Fibroblast of mammary gland (primary cell): Measurements from ENCODE around the gene SERGEF.

Experiments
- DNase-seq: peaks from one replicate; pipeline ENCODE4 v3.0.0-alpha.2; 2010; ENCODE audit warnings: low read depth
- H3K4me3 ChIP-seq: 2 replicates; pipeline ENCODE4 v1.5.1; 2011; ENCODE audit warnings: low read depth, mild to moderate bottlenecking, low read length, moderate library complexity; ENCODE audit not compliant: control insufficient read depth
- CTCF ChIP-seq: conservative IDR thresholded peaks from 2 replicates; pipeline ENCODE4 v1.5.1; 2011; ENCODE audit warnings: low read depth, low read length, inconsistent platforms; ENCODE audit not compliant: control insufficient read depth, insufficient read depth

SERGEF gene

GRCh38 chr11:17812091-17812864 lies 200.6 kb downstream of the SERGEF start:
- no peak for TF ChIP-seq CTCF
- no peak overlapping the region for H3K4me3 ChIP-seq

GRCh38 chr11:17811352-17811751 lies 201.5 kb downstream of the SERGEF start:
- no peak for TF ChIP-seq CTCF
- no peak overlapping the region for H3K4me3 ChIP-seq
- DNase-seq, result no peak

More at GRCh38 chr11:17812091-17812864, 200.6 kb downstream of the SERGEF start:
- DNase-seq, result no peak

DNA sequence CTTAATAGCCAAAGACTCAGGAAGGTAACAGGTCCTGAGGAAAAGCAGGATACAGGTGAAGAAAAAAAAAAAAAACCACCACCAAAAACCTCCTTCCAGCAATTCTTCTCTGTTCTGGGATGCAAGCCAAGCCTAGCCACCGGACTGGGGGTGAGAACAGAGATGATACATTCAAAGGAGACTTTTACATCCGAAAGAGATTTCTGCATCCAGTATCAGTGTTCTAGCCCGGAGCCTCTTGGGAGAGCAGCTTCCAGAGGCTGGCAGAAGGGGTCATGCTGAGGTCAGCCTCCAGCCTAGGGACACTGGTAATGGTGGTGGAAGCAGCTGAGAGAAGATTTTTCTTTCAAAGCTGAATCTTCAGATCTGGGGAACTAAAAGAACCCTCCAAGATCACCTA lies 202.1 kb downstream of the SERGEF start:
- no peak overlapping the region for H3K4me3 ChIP-seq
- peak; percentile 61 for DNase-seq
- TF ChIP-seq CTCF, result no peak

- DNase-seq, result no peak
- no peak overlapping the region for H3K4me3 ChIP-seq
- TF ChIP-seq CTCF, result no peak
Observed at GRCh38 chr11:17810041-17810440, 202.8 kb downstream of the SERGEF start.

DNA sequence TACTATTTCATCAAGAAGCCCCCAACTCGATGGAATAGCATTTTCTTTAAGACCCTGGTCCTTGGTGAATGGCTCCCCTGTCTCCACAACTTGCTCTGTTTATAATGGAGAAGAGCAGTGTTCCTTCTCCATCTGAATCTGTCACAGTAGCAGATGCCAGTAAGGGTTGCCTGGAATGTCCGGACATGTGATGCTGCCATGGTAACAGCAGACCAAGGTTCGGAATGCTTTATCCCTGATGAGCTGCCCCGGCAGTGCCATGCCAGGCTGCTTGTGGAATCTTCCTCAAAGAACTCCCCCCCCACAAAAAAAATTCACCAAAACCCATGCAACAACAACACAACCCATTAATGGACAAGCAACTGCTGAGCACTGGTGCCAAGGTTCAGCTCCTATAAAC lies 205.8 kb downstream of the SERGEF start:
- H3K4me3 ChIP-seq, result no peak overlapping the region
- no peak for TF ChIP-seq CTCF

GRCh38 chr11:17805873-17806272 lies 207.0 kb downstream of the SERGEF start:
- no peak overlapping the region for H3K4me3 ChIP-seq
- TF ChIP-seq CTCF, result no peak
- DNase-seq, result no peak

More for the DNA sequence above, 205.8 kb downstream of the SERGEF start:
- no peak for DNase-seq
